NCI-H2029 treated with DMSO at 0.1 percent for 48 hours (cell line): Measurements from ENCODE around the gene PARD6A.

Experiments used
- DNase-seq: peaks from one replicate; lab custom pipeline; 2025; lab: John Stamatoyannopoulos, UW

Gene PARD6A, protein sequence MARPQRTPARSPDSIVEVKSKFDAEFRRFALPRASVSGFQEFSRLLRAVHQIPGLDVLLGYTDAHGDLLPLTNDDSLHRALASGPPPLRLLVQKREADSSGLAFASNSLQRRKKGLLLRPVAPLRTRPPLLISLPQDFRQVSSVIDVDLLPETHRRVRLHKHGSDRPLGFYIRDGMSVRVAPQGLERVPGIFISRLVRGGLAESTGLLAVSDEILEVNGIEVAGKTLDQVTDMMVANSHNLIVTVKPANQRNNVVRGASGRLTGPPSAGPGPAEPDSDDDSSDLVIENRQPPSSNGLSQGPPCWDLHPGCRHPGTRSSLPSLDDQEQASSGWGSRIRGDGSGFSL

DNA sequence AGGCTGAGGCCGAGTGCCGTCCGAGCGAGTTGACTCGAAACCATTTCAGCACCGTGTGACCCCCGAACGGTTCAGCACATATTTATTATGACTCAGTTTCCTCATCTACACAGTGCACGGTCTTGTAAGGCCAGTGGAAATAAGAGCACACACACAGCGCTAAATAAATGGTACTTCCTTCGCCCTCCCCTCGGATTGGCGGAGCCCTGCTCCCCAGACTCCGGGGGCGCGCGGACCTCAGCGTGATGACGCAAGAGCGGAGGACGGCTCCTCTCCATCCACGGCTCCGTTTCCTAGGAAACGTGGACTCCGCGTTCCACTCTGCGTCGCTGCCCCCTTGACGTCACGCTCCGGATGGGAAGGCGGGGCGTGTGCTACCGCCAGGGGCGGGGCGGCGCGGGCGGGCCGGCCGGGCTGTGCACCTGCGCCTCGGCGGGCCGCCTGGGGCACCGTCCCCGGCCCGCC lies at the start of gene PARD6A:
Gene PARD6A, plus strand, starts transcription at position 397 of the 465 bp plus-strand sequence. CDS start 79 bp downstream, outside the sequence.
- DNase-seq: peak; percentile 7

DNA sequence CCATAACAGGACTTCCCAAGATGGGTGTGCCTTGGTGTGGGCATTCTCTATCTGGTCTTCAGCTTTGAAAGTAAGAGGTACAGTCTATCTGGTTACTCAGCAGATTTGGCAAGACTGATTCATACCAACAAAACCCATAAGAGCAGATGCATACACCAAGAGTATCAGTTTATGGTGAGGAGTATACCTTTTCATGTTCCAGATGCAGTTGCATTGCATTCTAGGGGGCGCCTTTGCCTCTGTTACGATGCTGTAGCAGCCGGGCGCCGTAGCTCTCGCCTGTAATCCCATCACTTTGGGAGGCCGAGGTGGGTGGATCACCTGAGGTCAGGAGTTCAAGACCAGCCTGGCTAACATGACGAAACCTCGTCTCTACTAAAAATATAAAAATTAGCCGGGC lies 47.0 kb upstream of the PARD6A start:
- DNase-seq: no peak

DNA sequence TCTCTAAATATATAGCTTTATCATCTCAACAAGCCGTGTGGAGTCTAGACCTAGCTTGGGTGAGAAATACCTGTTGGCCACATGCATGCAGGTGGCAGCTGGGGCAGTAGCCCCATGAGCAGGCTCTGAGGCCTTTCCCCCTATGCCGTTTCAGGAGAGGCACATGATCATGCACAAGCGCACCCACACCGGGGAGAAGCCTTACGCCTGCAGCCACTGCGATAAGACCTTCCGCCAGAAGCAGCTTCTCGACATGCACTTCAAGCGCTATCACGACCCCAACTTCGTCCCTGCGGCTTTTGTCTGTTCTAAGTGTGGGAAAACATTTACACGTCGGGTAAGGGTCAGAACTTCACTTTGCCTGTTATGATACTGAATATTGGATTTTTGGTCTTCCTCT lies 32.5 kb upstream of the PARD6A start:
- no peak for DNase-seq

DNA sequence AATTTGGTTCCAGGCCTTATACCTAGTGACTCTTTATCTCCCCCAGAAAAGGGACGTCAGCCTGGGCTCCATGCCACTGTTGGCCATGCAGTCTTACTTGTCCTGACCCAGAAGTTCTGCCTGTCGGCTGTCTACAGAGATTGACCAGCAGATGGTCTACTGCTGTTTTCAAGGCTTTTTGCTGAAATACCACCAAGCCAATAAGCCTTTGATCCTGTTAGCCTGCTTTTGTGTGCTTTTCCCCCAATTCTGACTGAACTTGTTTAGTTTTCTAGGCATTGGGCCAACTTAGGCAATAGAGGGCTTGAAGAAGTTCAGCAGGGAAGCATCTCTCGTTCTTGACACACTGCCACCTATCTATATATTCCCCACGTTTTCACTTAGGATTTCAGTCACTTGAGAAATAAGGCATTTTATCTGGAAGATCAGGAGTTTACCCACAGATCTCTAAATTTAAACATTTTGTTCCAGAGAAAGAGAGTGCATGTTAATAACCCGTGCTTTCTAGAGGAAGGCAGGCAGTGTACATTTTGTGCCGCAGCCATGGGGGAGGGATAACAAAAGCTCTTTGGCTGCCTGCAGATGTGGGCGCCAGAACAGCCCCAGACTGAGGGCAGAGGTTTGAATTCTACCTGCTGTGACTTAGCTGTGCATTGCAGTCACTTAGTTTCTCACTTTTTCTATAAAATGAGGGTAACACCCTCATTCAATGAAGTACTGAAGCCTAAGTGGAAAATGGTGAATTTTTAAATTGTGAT lies 28.2 kb upstream of the PARD6A start:
- DNase-seq: no peak

DNA sequence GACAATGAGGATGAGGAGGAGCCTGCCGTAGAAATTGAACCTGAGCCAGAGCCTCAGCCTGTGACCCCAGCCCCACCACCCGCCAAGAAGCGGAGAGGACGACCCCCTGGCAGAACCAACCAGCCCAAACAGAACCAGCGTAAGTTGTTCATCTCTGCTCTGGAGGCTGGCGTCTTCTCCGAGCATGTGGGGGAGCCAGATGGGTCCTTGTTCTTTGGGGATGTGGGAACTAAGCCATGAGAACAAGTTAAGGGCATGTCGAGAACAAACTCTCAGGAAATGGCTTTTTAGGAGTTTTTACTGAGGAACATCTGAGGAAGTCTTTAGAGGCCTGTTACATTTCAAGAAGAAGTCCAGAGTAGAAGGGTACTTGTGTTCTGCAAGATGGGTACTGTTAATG lies 24.0 kb upstream of the PARD6A start:
- DNase-seq: no peak

DNA sequence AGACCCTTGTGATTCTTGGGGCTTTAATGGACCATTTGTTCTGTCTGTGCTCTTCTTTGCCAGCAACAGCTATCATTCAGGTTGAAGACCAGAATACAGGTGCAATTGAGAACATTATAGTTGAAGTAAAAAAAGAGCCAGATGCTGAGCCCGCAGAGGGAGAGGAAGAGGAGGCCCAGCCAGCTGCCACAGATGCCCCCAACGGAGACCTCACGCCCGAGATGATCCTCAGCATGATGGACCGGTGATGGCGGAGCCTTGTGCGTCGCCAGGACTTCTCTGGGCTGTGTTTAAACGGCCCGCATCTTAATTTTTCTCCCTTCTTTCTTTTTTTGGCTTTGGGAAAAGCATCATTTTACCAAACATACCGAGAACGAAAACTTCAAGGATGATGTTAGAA lies 23.1 kb upstream of the PARD6A start:
- DNase-seq: no peak

DNA sequence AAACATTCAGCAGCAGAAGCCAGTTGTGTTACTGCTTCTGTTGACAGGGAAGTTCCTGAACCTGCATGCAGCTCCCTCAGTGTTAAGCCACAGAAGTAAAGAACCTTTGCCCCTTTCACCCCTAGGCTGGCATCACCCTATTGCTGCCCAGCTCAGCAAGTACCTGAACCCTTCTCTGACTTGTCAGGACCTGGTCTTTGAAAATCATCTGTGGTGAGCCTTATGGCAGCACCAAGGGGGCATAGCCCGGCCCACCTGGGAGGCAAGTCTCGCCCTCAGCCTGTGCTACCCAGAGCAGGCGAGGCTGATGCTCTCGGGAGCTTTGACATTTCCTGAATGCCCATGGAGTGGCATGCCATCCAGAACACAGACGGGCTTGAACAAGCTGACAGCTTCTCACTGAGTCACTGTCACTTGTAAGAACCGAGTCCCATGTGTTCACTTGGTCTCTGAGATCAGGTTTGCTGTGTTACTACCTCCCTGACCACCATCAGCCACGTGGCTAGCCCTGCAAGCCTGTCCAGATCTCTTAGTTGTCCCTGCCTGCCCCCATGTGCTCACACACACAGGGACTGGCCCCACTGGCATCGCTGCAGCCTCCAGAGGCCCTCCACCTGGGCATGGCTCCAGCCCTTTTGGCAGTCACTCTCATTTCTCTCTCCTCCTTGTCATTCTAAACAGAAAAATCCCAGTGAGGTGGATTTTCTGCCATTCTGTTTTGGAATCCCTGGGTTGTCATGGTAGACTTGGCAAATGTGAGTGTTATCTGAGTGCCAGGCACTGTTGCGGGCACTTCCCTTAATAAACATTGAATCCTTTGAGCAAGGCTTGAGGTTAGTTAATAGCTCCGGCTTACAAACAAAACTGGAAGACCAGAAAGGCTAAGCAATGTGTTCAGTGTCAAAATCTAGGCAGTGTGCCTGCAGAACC lies 18.7 kb upstream of the PARD6A start:
- DNase-seq: peak; percentile 71

DNA sequence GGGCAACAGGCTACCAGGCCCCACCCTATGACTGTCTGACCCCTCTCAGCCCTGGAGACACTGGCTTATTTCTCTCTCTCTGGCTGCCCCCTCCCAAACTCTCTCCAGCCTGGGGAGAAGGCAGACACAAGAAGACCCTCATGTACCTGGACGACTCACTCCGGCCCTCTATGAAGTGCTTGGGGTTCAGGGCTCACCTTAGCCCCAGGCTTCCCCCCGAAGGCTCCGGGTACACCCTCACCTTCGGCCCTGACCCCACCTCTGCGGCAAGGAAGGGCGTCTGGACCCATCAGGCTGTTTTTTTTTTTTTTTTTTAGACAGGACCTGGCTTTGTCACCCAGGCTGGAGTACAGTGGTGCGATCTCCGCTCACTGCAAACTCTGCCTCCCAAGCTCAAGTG lies 16.7 kb upstream of the PARD6A start:
- no peak for DNase-seq

DNA sequence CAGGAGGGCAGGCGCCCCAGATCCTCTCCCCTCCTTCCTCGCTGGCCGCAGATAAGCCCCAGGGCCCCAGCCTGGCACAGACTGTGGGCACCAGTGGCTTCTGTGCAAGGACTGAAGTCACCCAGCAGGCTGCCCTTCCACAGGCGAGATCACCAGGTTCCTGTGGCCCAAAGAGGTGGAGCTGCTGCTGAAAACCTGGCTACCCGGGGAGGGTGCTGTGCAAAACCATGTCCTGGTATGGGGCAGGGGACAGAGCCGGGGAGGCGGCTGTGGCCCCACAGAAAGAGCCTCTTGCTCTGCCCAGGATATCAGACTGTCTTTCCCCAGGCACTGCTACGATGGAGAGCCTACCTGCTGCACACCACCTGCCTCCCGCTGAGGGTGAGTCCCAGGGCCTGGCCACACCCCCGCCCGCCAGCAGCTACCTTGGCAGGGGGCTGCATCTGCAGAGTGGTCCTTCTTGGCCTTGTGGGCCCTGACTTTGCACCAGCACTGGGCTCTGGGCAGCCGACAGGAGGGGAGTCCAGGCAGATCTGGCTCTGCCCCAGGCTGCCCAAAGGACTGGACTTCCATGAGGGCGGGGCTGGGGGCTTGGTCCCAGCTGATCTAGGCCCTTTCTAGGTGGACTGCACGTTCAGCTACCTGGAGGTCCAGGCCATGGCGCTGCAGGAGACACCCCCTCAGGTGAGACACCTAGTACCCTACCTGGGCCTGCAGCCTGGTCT lies 15.2 kb upstream of the PARD6A start:
- DNase-seq: no peak

DNA sequence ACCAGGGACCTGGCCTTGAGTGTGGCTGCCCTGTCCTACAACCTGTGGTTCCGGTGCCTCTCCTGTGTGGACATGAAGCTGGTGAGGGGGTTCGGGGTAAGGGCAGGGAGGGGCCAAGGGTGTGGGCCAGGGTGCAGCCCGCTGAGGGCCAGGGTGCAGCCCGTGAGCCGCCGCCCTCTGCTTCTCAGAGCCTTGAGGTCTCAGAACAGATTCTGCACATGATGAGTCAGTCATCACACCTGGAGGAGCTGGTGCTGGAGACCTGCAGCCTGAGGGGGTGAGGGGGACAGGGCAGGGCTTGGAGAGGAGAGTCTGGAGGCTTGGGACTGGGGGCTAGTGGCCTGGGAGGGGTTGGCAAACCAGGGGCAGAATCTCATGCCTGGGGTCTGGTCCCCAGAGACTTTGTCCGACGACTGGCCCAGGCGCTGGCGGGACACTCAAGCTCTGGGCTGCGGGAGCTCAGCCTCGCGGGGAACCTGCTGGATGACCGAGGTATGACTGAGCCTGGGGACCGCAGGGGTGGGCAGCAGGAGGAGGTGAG lies 13.6 kb upstream of the PARD6A start:
- no peak for DNase-seq

DNA sequence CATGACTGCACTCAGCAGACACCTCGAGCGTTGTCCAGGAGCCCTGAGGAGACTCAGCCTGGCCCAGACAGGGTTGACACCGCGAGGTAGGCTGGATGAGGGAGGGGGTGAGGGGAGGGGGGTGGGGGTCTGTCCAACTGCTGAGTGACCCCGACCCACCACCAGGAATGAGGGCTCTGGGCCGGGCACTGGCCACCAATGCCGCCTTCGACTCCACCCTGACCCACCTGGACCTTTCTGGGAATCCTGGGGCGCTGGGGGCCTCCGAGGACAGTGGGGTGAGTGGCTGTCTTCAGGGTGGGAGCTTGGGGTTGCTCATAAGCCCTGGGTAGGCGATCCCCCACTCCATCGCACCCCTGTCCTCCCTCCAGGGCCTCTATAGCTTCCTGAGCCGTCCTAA lies 13.1 kb upstream of the PARD6A start:
- DNase-seq: no peak

DNA sequence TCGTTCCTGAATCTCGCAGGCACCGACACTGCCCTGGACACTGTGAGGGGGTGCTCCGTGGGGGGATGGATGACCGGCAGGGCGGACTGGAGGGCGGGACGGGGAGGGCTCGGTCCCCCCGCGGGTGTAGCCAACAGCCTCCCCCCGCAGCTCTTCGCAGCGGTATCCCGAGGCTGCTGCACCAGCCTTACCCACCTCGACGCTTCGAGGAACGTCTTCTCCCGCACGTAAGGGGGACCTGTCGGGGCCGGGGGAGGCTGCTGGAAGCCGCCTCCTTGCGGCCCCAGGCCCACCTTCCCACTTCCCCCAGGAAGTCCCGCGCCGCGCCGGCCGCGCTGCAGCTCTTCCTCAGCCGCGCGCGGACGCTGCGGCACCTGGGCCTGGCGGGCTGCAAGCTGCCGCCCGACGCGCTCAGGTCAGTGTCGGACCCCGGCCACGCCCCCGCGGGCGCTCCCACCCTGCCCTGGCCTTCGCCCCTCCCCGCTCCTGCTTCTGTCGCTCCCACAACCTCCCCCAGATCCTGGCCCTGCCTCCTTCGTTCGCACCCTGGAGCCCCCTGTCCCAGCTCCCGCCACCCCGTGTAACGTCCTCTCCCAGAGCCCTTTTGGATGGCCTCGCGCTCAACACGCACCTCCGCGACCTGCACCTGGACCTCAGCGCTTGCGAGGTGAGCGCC lies 12.5 kb upstream of the PARD6A start:
- DNase-seq: no peak

DNA sequence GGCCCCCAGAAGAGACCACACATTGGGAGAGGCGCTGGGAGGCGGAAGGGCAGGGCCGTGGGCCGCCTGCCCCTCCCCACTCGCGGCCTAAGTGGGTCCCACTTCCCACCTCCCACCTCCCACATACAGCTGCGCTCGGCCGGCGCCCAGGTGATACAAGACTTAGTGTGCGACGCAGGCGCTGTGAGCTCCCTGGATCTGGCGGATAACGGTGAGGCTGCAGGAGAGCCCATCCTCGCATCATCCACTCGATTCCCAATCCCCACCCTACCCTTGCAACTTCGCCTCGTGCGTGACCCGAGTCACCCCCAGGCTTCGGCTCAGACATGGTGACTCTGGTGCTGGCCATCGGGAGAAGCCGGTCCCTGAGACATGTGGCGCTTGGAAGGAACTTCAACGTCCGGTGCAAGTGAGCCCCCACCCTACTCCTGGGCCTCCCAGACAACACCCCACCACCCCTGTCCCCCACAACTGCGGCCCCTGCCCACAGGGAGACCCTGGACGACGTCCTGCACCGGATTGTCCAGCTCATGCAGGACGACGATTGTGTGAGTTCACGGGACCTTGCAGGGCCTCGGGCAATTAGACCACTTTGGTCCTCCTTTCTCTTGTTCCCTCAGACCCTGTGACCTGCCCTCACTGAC lies 11.9 kb upstream of the PARD6A start:
- DNase-seq: no peak

DNA sequence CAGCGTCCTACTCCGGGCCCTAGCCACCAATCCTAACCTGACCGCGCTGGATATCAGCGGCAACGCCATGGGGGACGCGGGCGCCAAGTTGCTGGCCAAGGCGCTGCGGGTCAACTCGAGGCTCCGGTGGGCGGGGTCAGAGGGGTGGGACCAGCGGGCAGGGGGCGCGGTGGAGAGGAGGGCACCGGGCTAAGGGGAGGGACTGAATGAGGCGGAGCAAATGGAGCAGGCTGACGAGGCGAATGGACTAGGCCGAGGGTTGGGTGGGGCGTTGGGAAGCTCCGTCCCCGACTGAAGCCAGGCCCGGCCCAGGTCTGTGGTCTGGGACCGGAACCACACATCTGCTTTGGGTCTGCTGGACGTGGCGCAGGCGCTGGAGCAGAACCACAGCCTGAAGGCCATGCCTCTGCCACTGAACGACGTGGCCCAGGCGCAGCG lies 11.2 kb upstream of the PARD6A start:
- DNase-seq: no peak

DNA sequence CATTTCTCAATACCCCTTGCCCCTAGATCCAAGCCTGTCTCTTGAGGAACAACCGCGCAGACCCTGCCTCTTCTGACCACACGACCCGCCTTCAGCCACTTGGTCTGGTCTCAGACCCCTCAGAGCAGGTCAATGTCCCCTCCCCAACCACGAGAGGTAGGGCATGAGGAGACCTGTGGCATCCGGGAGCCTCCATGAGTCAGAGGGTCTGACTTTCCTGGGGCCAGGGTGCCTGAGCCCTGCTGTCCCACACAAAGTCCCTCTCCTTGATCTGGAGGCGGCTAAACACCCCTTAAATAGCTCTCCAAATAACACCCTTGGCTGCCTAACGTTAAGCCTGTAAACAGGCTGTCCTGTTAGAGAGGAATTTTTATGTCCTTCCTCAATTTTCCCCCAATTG lies 10.7 kb upstream of the PARD6A start:
- no peak for DNase-seq

DNA sequence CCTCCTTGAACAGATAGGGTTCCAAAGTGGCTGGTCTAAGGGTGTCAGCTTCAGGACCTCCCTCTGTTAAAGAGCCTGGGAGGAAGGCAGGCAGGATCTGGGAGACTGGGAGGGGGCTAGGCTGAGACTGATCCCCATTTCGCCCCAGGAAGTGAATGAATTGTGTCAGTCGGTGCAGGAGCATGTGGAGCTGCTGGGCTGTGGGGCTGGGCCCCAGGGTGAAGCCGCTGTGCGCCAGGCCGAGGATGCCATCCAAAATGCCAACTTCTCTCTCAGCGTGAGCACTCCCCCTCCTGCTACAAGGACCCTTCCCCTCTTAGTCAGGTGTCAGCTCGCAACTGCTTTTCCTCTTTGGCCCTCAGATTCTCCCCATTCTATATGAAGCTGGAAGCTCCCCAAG lies 9.7 kb upstream of the PARD6A start:
- no peak for DNase-seq

DNA sequence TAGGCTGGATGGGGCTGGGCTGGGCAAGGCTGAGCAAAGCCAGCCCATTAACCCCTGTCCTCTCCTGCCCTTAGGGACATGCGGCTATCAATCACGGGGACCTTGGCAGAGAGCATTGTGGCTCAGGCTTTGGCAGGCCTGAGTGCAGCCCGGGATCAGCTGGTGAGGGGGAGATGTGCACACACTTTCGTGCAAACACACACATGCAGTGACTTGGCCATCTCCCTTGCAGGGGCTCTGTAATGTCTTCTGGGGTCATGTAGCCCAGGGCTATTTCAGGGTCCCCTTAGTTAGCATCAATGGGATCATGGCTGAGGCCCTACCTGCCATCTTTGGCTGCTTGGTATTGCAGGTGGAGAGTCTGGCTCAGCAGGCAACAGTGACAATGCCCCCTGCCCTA lies 8.9 kb upstream of the PARD6A start:
- DNase-seq: no peak

DNA sequence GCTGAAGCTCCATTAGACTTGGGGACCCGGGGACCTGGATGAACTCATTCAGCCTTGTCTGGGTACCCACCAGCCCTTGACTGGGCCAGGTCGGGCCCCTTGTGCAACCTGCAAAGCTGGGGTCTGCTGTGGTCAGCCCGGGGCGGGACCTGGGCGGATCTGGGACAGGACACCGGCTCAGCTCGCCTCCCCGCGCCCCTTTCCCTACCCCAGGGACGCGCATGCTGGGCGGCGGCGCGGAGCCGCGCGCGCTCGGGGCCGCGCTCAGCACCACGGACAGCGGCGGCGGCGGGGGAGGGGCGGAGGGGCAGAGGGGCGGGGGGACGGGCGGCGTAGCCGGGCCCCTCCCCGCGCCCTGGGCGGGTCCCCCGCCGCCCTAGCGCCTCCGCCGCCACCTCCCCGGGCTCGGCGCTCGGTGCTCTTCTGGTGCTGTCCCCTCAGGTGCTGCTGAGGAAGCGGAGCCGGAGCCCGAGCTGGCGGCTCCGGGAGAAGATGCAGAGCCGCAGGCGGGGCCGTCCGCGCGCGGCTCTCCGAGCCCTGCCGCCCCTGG lies 8.1 kb upstream of the PARD6A start:
- DNase-seq: no peak

DNA sequence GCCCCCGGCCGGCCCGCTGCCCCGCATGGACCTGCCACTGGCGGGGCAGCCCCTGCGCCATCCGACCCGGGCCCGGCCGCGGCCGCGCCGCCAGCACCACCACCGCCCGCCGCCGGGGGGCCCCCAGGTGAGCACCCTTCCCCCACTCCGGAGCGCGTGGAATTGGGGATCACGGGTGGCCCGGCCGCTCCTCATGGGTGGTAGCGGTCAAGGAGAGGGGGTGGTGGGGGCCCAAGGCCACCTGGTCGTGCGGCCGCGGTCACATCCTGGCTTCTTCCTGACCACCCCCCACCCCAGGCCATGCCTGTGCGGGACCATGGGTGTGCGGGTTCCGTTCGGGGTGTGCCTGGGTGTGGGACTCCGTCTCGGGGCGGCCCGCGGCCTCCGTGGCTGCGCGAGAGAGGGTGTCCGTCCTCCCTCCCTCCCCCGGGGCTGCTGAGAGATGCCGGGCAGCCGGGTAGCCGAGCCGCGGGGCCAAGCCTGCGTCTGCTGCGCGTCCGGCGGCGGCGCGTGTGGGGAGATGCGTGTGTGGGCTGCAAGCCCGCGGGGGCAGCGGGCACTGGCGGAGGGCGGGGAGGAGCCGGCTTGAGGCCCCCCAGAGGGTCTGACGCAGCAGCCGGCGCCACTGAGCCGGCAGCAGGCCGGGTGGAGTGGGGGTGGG lies 7.5 kb upstream of the PARD6A start:
- no peak for DNase-seq
